Esophagus squamous epithelium (tissue), 5 donors: ENCODE results near the gene GOLGA1. TPM values are rescaled to one million over a fixed set of nuclear protein-coding genes. Genes with fewer than 3 reads are reported as not detected.

Experiments used
- DNase-seq: peaks from one replicate; lab custom pipeline; 2025; lab: John Stamatoyannopoulos, UW
- H3K27ac ChIP-seq, 4 donors: fragments of 200-600 bp; sonication (generic); one replicate each; pipeline ENCODE4 v1.5.1; 2016 to 2019; ENCODE audit warnings: mild to moderate bottlenecking in 1 of 4
- H3K27me3 ChIP-seq, 4 donors: fragments of 200-600 bp; sonication (generic); 1 replicate in 3 of 4; 2 replicates in 1 of 4; pipeline versions ENCODE4 v1.5.1 to v1.6.0; 2017 to 2021; ENCODE audit warnings: antibody characterized with exemption in 1 of 4
- H3K36me3 ChIP-seq, 3 donors: fragments of 200-600 bp; sonication (generic); one replicate each; pipeline ENCODE4 v1.5.1; 2016 to 2019
- H3K4me1 ChIP-seq, 3 donors: fragments of 200-600 bp; sonication (generic); one replicate each; pipeline ENCODE4 v1.5.1; 2017 to 2019
- H3K4me3 ChIP-seq, 4 donors: fragments of 200-600 bp; sonication (generic); 1 replicate in 3 of 4; 2 replicates in 1 of 4; pipeline ENCODE4 v1.5.1; 2016 to 2019; ENCODE audit warnings: mild to moderate bottlenecking in 2 of 4, moderate library complexity in 1 of 4
- H3K9me3 ChIP-seq, 3 donors: fragments of 200-600 bp; sonication (generic); one replicate each; pipeline ENCODE4 v1.5.1; 2016 to 2019
- CTCF ChIP-seq, 6 experiments: fragments of 450-650 bp in 4 of 6; fragments of 200-600 bp in 2 of 6; sonication (generic) in 2 of 6; IDR thresholded peaks; one replicate each; pipeline ENCODE4 v1.5.1; 2016 to 2019; ENCODE audit warnings: antibody characterized with exemption in 6 of 6, mild to moderate bottlenecking in 4 of 6, moderate library complexity in 4 of 6
- POLR2A ChIP-seq, 4 donors: fragments of 450-650 bp; IDR thresholded peaks; one replicate each; pipeline ENCODE4 v1.6.1; 2017; ENCODE audit warnings: antibody characterized with exemption in 4 of 4, mild to moderate bottlenecking in 4 of 4, moderate library complexity in 3 of 4
- WGBS, 2 donors: methylation state at CpG; one replicate each; pipeline ENCODE4 v1.1.5; 2018; 5-methylcytosine and 5-hydroxymethylcytosine counted together
- intact Hi-C: fragments of 100-400 bp; cut with DNase I; formaldehyde crosslinking; loops from one replicate; pipeline ENCODE4 v1.15.0; 2022
- total RNA-seq, 4 donors: library from RNA; depleted of rRNA; stranded (reverse); fragments of >200 nt; gene quantifications; one replicate each; pipeline ENCODE4 v1.1.0, GENCODE V29; 2016
- donor health status: DM: yes; HTN: yes; CAD: no.

GOLGA1 gene
- total RNA-seq, 4 donors from 2014 or later, result 11.9 to 18.8 (median 14.8) TPM

GRCh38 chr9:124894035-124894740 is 46.7 kb downstream of the GOLGA1 start:
- H3K27ac ChIP-seq, result no peak overlapping the region
- intact Hi-C loops, result no loop called here
- no peak for DNase-seq
- H3K4me1 ChIP-seq, result no peaks in the 10 kb centered on the region
- no peaks in the 10 kb centered on the region for H3K27me3 ChIP-seq
- TF ChIP-seq POLR2A (IDR thresholded peaks at IDR 0.05) (no peak), CTCF (IDR thresholded peaks at IDR 0.05) (no peak)
- 81 to 87% methylated on average over 9 of the region's 9 CpGs for WGBS, 2 donors
- H3K36me3 ChIP-seq, result peaks cover 3 to 93% (median 39%) of the 10 kb centered on the region in 3 donors
- no peak overlapping the region for H3K4me3 ChIP-seq
- H3K9me3 ChIP-seq, result no peaks in the 10 kb centered on the region

GRCh38 chr9:124890179-124890578 is 50.7 kb downstream of the GOLGA1 start:
- no peaks in the 10 kb centered on the region for H3K27me3 ChIP-seq
- peaks cover 16 to 95% (median 54%) of the 10 kb centered on the region in 3 donors for H3K36me3 ChIP-seq

GRCh38 chr9:124889006-124889405 is 51.9 kb downstream of the GOLGA1 start:
- DNase-seq, result no peak
- no peaks in the 10 kb centered on the region for H3K9me3 ChIP-seq
- H3K27ac ChIP-seq, result no peak overlapping the region
- no peaks in the 10 kb centered on the region for H3K27me3 ChIP-seq
- TF ChIP-seq POLR2A (IDR thresholded peaks at IDR 0.05) (no peak), CTCF (IDR thresholded peaks at IDR 0.05) (no peak)
- H3K4me3 ChIP-seq, result no peak overlapping the region
- intact Hi-C loops, result no loop called here
- no peaks in the 10 kb centered on the region for H3K4me1 ChIP-seq
- WGBS, 2 donors, result 97 to 98% methylated on average over 7 to 10 of the region's 13 CpGs
- H3K36me3 ChIP-seq, result peaks cover 16 to 100% (median 54%) of the 10 kb centered on the region in 3 donors

More at GRCh38 chr9:124890179-124890578, 50.7 kb downstream of the GOLGA1 start:
- Histone ChIP-seq H3K27ac (no peak overlapping the region), H3K4me3 (no peak overlapping the region), H3K4me1 (no peaks in the 10 kb centered on the region), H3K9me3 (no peaks in the 10 kb centered on the region)
- intact Hi-C loops, result no loop called here
- DNase-seq, result no peak
- 95 to 96% methylated on average over 4 of the region's 7 CpGs for WGBS, 2 donors
- TF ChIP-seq CTCF (IDR thresholded peaks at IDR 0.05), result no peak
- TF ChIP-seq POLR2A (IDR thresholded peaks at IDR 0.05), result no peak

GRCh38 chr9:124887832-124888231 is 53.1 kb downstream of the GOLGA1 start:
- TF ChIP-seq POLR2A (IDR thresholded peaks at IDR 0.05), result no peak
- no peak for TF ChIP-seq CTCF (IDR thresholded peaks at IDR 0.05)
- DNase-seq, result no peak
- H3K27ac ChIP-seq, result no peak overlapping the region
- no peaks in the 10 kb centered on the region for H3K9me3 ChIP-seq
- intact Hi-C loops, result no loop called here
- WGBS, 2 donors, result 84 to 87% methylated on average over 5 of the region's 5 CpGs
- peaks cover 16 to 95% (median 45%) of the 10 kb centered on the region in 3 donors for H3K36me3 ChIP-seq
- H3K4me3 ChIP-seq, result no peak overlapping the region
- H3K4me1 ChIP-seq, result no peaks in the 10 kb centered on the region
- no peaks in the 10 kb centered on the region for H3K27me3 ChIP-seq

GRCh38 chr9:124886866-124887492 is 53.9 kb downstream of the GOLGA1 start:
- no peaks in the 10 kb centered on the region for H3K27me3 ChIP-seq
- no peak overlapping the region for H3K4me3 ChIP-seq
- peaks cover 19 to 95% (median 45%) of the 10 kb centered on the region in 3 donors for H3K36me3 ChIP-seq
- no peak for TF ChIP-seq CTCF (IDR thresholded peaks at IDR 0.05)
- no peak for TF ChIP-seq POLR2A (IDR thresholded peaks at IDR 0.05)
- DNase-seq, result no peak
- no peaks in the 10 kb centered on the region for H3K4me1 ChIP-seq
- H3K27ac ChIP-seq, result no peak overlapping the region
- 71 to 85% methylated on average over 13 to 17 of the region's 17 CpGs for WGBS, 2 donors
- intact Hi-C loops, result no loop called here
- H3K9me3 ChIP-seq, result no peaks in the 10 kb centered on the region
